ENCODE results near the gene TGM2.

The TGM2 gene

DNA sequence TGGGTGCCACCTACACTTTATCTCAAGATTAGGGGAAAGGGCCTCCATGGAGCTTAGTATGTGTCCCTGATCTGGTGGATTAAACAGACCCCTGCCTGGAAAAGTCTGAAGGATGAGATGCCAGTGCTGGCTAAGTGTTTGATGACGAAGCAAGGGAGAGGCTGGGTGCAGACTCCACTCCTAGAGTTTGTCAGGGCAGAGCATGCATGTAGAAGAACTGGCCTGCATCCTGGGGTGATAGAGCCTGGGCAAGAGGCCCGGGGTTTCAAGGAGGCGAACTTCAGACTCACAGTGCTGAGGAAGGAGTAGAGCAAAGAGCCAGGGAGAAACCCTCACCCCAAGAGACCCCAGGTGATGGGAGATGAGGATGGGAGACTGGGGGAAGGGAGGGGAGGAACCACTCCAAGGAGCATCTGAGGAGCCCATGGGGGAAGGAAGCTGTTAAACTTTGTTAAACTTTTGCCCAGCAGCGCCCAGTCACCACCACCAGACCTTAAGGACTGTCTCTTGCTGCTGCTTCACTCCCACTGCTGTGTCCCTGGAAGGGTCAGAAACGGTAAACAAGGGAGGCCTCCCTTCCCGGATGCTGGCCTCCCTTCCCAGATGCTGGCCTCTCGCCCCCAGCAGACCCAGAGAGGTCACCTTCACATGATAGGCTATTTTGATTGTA is 69.9 kb downstream of the TGM2 start (continued):
- TF ChIP-seq, protein P1, sequence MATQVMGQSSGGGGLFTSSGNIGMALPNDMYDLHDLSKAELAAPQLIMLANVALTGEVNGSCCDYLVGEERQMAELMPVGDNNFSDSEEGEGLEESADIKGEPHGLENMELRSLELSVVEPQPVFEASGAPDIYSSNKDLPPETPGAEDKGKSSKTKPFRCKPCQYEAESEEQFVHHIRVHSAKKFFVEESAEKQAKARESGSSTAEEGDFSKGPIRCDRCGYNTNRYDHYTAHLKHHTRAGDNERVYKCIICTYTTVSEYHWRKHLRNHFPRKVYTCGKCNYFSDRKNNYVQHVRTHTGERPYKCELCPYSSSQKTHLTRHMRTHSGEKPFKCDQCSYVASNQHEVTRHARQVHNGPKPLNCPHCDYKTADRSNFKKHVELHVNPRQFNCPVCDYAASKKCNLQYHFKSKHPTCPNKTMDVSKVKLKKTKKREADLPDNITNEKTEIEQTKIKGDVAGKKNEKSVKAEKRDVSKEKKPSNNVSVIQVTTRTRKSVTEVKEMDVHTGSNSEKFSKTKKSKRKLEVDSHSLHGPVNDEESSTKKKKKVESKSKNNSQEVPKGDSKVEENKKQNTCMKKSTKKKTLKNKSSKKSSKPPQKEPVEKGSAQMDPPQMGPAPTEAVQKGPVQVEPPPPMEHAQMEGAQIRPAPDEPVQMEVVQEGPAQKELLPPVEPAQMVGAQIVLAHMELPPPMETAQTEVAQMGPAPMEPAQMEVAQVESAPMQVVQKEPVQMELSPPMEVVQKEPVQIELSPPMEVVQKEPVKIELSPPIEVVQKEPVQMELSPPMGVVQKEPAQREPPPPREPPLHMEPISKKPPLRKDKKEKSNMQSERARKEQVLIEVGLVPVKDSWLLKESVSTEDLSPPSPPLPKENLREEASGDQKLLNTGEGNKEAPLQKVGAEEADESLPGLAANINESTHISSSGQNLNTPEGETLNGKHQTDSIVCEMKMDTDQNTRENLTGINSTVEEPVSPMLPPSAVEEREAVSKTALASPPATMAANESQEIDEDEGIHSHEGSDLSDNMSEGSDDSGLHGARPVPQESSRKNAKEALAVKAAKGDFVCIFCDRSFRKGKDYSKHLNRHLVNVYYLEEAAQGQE (tag by site-specific recombination; IDR thresholded peaks at IDR 0.05): no peak
- TF ChIP-seq, protein P2, sequence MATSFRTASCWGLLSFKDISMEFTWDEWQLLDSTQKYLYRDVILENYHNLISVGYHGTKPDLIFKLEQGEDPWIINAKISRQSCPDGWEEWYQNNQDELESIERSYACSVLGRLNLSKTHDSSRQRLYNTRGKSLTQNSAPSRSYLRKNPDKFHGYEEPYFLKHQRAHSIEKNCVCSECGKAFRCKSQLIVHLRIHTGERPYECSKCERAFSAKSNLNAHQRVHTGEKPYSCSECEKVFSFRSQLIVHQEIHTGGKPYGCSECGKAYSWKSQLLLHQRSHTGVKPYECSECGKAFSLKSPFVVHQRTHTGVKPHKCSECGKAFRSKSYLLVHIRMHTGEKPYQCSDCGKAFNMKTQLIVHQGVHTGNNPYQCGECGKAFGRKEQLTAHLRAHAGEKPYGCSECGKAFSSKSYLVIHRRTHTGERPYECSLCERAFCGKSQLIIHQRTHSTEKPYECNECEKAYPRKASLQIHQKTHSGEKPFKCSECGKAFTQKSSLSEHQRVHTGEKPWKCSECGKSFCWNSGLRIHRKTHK (tag by site-specific recombination; IDR thresholded peaks at IDR 0.05): no peak
- TF ChIP-seq ZNF155 (tag by site-specific recombination; IDR thresholded peaks at IDR 0.05): no peak

DNA sequence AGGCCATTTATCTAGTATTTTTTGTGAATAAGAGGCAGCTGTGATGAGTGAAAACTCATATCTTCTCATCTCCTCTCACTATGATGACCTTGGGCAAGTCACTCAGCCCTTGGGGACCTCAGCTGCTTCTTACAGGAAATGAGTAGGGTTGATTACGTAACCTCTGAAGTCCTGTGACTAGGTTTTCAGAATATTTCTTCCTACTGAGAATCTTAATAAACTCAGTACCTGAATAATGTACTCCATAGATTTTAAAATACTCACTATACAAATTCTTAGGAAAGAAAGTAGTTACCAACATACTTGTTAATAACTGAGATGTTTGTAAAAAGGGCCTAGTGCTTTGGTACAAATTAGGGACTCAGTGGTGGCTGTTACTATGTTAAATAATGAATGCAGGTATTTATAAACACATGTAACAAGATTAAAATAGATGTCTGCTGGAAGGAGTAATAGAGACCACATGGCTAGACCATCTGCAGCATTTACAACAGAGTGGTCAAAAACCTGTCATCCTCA is 70.6 kb downstream of the TGM2 start:
- Histone ChIP-seq H3K4me3 (ENCODE audit: low read depth, low read length) (no peak overlapping the region), H3K36me3 (ENCODE audit: control insufficient read depth in 2 of 2, insufficient read depth in 1 of 2, low read length in 2 of 2) (peaks cover 0 to 20% of the 10 kb centered on the region in 2 experiments; a peak in 1 of 3 replicates), H3K9me3 (ENCODE audit: control insufficient read depth, insufficient read depth, low read depth, low read length) (no peaks in the 10 kb centered on the region), H3K4me1 (ENCODE audit: control insufficient read depth, insufficient read depth, low read length) (no peaks in the 10 kb centered on the region), H3K27ac (ENCODE audit: extremely low read depth, low read depth, low read length) (no peak overlapping the region)
- TF ChIP-seq ZBTB20 (tag by site-specific recombination; IDR thresholded peaks at IDR 0.05): no peak
- POLR2A ChIA-PET: no interaction called here
- CTCF ChIA-PET: interaction anchor here (1.5 to 1.9 kb wide), 3 partner anchors 19 to 37 kb away, joined by 3 to 7 read pairs (median 4); no protein-coding TSS in a partner anchor

DNA sequence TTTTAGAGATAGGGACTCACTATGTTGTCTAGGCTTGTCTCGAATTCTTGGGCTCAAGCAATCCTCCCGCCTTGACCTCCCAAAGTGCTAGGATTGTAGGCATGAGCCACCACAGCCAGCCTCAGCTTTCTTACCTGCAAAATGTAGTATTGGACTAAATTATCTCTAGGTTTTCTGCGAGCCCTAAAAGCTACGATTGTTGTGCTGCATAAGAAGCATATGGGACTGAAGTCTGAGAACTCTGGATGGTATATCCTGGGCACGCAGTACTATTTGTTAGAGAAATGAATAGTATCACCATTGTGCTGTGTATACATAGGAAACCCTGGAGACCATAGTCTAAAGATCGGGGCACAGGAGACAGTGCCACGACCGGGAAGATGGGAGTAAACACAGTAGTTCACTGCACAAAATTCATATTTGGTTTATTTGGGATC is 71.4 kb downstream of the TGM2 start:
- Histone ChIP-seq H3K27ac (ENCODE audit: extremely low read depth, low read depth, low read length) (no peak overlapping the region), H3K4me3 (ENCODE audit: low read depth, low read length) (no peak overlapping the region), H3K36me3 (ENCODE audit: control insufficient read depth in 2 of 2, insufficient read depth in 1 of 2, low read length in 2 of 2) (peaks cover 0 to 28% of the 10 kb centered on the region in 2 experiments; a peak in 1 of 3 replicates), H3K9me3 (ENCODE audit: control insufficient read depth, insufficient read depth, low read depth, low read length) (no peaks in the 10 kb centered on the region), H3K4me1 (ENCODE audit: control insufficient read depth, insufficient read depth, low read length) (no peaks in the 10 kb centered on the region)
- TF ChIP-seq ZNF324 (tag by site-specific recombination; IDR thresholded peaks at IDR 0.05): no peak
- TF ChIP-seq, protein P3, sequence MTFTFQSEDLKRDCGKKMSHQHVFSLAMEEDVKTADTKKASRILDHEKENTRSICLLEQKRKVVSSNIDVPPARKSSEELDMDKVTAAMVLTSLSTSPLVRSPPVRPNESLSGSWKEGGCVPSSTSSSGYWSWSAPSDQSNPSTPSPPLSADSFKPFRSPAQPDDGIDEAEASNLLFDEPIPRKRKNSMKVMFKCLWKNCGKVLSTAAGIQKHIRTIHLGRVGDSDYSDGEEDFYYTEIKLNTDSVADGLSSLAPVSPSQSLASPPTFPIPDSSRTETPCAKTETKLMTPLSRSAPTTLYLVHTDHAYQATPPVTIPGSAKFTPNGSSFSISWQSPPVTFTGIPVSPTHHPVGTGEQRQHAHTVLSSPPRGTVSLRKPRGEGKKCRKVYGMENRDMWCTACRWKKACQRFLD (tag by site-specific recombination; IDR thresholded peaks at IDR 0.05): no peak
- TF ChIP-seq, protein P4, sequence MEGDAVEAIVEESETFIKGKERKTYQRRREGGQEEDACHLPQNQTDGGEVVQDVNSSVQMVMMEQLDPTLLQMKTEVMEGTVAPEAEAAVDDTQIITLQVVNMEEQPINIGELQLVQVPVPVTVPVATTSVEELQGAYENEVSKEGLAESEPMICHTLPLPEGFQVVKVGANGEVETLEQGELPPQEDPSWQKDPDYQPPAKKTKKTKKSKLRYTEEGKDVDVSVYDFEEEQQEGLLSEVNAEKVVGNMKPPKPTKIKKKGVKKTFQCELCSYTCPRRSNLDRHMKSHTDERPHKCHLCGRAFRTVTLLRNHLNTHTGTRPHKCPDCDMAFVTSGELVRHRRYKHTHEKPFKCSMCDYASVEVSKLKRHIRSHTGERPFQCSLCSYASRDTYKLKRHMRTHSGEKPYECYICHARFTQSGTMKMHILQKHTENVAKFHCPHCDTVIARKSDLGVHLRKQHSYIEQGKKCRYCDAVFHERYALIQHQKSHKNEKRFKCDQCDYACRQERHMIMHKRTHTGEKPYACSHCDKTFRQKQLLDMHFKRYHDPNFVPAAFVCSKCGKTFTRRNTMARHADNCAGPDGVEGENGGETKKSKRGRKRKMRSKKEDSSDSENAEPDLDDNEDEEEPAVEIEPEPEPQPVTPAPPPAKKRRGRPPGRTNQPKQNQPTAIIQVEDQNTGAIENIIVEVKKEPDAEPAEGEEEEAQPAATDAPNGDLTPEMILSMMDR (tag by site-specific recombination; IDR thresholded peaks at IDR 0.05): no peak
- ChIA-PET CTCF (interaction anchor here (0.6 to 1.9 kb wide), 5 partner anchors 19 to 71 kb away, joined by 3 to 7 read pairs (median 6); partner anchors contain the start of gene TGM2), POLR2A (no interaction called here)

DNA sequence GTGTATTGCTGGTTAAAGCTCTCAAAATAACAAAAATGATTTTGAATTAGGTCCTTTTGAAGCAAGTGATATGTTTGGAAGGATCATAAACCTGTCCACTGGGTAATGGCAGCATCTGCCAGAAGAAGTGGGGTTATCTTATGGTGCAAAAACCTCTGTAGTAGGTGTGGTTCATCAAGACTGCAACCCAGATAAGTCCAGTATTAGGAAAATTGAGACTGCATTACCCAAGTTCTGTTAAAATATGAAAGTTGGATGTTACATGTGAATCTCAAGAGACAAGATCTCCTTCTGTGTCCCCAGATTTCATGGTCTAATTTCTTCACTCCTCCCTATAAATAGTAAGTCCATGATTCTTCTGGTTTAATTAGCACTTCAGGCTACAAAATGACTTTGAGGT is 72.2 kb downstream of the TGM2 start:
- ChIA-PET CTCF (interaction anchor here (1.2 to 2.5 kb wide), 4 partner anchors 20 to 72 kb away, joined by 3 to 9 read pairs (median 6); partner anchors contain the start of gene TGM2), POLR2A (no interaction called here)
- peaks cover 0 to 36% of the 10 kb centered on the region in 2 experiments; a peak in 1 of 3 replicates for H3K36me3 ChIP-seq (ENCODE audit: control insufficient read depth in 2 of 2, insufficient read depth in 1 of 2, low read length in 2 of 2)
- no peaks in the 10 kb centered on the region for H3K9me3 ChIP-seq (ENCODE audit: control insufficient read depth, insufficient read depth, low read depth, low read length)
- no peak overlapping the region for H3K27ac ChIP-seq (ENCODE audit: extremely low read depth, low read depth, low read length)
- no peaks in the 10 kb centered on the region for H3K4me1 ChIP-seq (ENCODE audit: control insufficient read depth, insufficient read depth, low read length)
- TF ChIP-seq, protein P5, sequence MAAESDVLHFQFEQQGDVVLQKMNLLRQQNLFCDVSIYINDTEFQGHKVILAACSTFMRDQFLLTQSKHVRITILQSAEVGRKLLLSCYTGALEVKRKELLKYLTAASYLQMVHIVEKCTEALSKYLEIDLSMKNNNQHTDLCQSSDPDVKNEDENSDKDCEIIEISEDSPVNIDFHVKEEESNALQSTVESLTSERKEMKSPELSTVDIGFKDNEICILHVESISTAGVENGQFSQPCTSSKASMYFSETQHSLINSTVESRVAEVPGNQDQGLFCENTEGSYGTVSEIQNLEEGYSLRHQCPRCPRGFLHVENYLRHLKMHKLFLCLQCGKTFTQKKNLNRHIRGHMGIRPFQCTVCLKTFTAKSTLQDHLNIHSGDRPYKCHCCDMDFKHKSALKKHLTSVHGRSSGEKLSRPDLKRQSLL (tag by site-specific recombination; IDR thresholded peaks at IDR 0.05): no peak
- TF ChIP-seq, protein P6, sequence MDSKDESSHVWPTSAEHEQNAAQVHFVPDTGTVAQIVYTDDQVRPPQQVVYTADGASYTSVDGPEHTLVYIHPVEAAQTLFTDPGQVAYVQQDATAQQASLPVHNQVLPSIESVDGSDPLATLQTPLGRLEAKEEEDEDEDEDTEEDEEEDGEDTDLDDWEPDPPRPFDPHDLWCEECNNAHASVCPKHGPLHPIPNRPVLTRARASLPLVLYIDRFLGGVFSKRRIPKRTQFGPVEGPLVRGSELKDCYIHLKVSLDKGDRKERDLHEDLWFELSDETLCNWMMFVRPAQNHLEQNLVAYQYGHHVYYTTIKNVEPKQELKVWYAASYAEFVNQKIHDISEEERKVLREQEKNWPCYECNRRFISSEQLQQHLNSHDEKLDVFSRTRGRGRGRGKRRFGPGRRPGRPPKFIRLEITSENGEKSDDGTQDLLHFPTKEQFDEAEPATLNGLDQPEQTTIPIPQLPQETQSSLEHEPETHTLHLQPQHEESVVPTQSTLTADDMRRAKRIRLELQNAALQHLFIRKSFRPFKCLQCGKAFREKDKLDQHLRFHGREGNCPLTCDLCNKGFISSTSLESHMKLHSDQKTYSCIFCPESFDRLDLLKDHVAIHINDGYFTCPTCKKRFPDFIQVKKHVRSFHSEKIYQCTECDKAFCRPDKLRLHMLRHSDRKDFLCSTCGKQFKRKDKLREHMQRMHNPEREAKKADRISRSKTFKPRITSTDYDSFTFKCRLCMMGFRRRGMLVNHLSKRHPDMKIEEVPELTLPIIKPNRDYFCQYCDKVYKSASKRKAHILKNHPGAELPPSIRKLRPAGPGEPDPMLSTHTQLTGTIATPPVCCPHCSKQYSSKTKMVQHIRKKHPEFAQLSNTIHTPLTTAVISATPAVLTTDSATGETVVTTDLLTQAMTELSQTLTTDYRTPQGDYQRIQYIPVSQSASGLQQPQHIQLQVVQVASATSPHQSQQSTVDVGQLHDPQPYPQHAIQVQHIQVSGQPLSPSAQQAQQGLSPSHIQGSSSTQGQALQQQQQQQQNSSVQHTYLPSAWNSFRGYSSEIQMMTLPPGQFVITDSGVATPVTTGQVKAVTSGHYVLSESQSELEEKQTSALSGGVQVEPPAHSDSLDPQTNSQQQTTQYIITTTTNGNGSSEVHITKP (tag by site-specific recombination; IDR thresholded peaks at IDR 0.05): peak; percentile 42
- H3K4me3 ChIP-seq (ENCODE audit: low read depth, low read length): no peak overlapping the region
